HepG2 (cell line): Measurements from ENCODE around the gene STAB2. TPM values are rescaled to one million over a fixed set of nuclear protein-coding genes. Genes with fewer than 3 reads are reported as not detected.
A peak's percentile ranks its signal among the peaks of the same experiment; 100 is the strongest.

Source experiments
- ATAC-seq: fragments of 200-7000 bp; cut with Tn5 transposase; 3 replicates; pipeline ENCODE4 v1.9.1; 2020; ENCODE audit warnings: mild to moderate bottlenecking, moderate library complexity
- BruUV-seq: library from RNA; stranded (reverse); fragments of 400-500 nt; replicated peaks from 2 replicates; lab custom pipeline; 2021; lab: Mats Ljungman, UMichigan
- CTCF ChIA-PET: fragments of 300-600 bp; formaldehyde crosslinking; extraction: SDS; loops from one replicate; lab custom pipeline; 2021; ENCODE audit warnings: low total read pairs, inconsistent platforms, low intra/inter-chr PET ratio; lab: Yijun Ruan, JAX
- POLR2A ChIA-PET: fragments of 350-600 bp; sonication (Branson Sonifier 250); formaldehyde crosslinking; loops from one replicate; lab custom pipeline; 2020; ENCODE audit warnings: antibody characterized with exemption, inconsistent platforms; lab: Yijun Ruan, JAX
- DNase-seq: peaks from one replicate; pipeline ENCODE4 v3.0.0-alpha.2; 2015; ENCODE audit warnings: low spot score
- FAIRE-seq: peaks from 3 replicates; lab custom pipeline; 2011; peaks lifted over from hg19 to GRCh38; lab: Jason Lieb, UNC
- H2AFZ ChIP-seq: one replicate; pipeline ENCODE4 v1.6.1; 2011; ENCODE audit warnings: low read length, inconsistent platforms
- H3K27ac ChIP-seq: fragments of 300-600 bp; 3 replicates; pipeline ENCODE4 v1.8.0; 2011; ENCODE audit warnings: mixed run types, mild to moderate bottlenecking, mixed read lengths, low read length, inconsistent platforms; ENCODE audit not compliant: insufficient read depth; ENCODE audit errors: extremely low read length
- H3K27me3 ChIP-seq, 2 experiments: fragments of 200-600 bp in 1 of 2; 2 replicates in 1 of 2; 3 replicates in 1 of 2; pipeline versions ENCODE4 v1.6.0 to v1.8.0; 2011; ENCODE audit warnings: low read length in 2 of 2, mild to moderate bottlenecking in 2 of 2, moderate library complexity in 2 of 2, inconsistent platforms in 1 of 2; ENCODE audit not compliant: insufficient read depth in 2 of 2, control insufficient read depth in 1 of 2
- H3K36me3 ChIP-seq, 2 experiments: fragments of 200-600 bp in 1 of 2; replicated peaks in 1 of 2; 2 replicates in 1 of 2; 3 replicates in 1 of 2; pipeline versions ENCODE4 v1.5.1 to v1.8.0; 2011; ENCODE audit warnings: low read length in 2 of 2, inconsistent platforms in 1 of 2; ENCODE audit not compliant: insufficient read depth in 2 of 2, control insufficient read depth in 1 of 2
- H3K4me1 ChIP-seq: 2 replicates; pipeline ENCODE4 v1.5.1; 2012; ENCODE audit warnings: low read length, inconsistent platforms; ENCODE audit not compliant: insufficient read depth
- H3K4me2 ChIP-seq: 2 replicates; pipeline ENCODE4 v1.6.0; 2011; ENCODE audit warnings: low read depth, low read length, inconsistent platforms
- H3K4me3 ChIP-seq, 3 experiments: fragments of 200-600 bp in 1 of 3; sonication (generic), shearing (Covaris generic) in 1 of 3; replicated peaks in 1 of 3; 2 replicates each; pipeline ENCODE4 v1.5.1; 2011 to 2016; ENCODE audit warnings: low read length in 3 of 3, inconsistent platforms in 2 of 3, low read depth in 2 of 3, mild to moderate bottlenecking in 2 of 3, control low read depth in 1 of 3, mixed read lengths in 1 of 3; ENCODE audit not compliant: insufficient read depth in 1 of 3
- H3K79me2 ChIP-seq: one replicate; pipeline ENCODE4 v1.6.1; 2011; ENCODE audit warnings: low read length, inconsistent platforms; ENCODE audit not compliant: insufficient read depth
- H3K9ac ChIP-seq: 2 replicates; pipeline ENCODE4 v1.6.0; 2011; ENCODE audit warnings: mild to moderate bottlenecking, low read depth, low read length, inconsistent platforms; ENCODE audit not compliant: insufficient read depth
- H3K9me3 ChIP-seq: 2 replicates; pipeline ENCODE4 v1.5.1; 2012; ENCODE audit warnings: mild to moderate bottlenecking, low read length
- H4K20me1 ChIP-seq: 2 replicates; pipeline ENCODE4 v1.6.0; 2011; ENCODE audit warnings: inconsistent platforms, mild to moderate bottlenecking, low read length, moderate library complexity; ENCODE audit not compliant: insufficient read depth
- AGO1 ChIP-seq: fragments of 200-400 bp; formaldehyde crosslinking; IDR thresholded peaks from 2 replicates; pipeline ENCODE4 v1.6.1; 2017; ENCODE audit warnings: mild to moderate bottlenecking, low read depth, low read length, moderate library complexity; ENCODE audit not compliant: poor library complexity, severe bottlenecking
- HNRNPK ChIP-seq: fragments of 200-400 bp; formaldehyde crosslinking; IDR thresholded peaks from 2 replicates; pipeline ENCODE4 v1.6.1; 2018; ENCODE audit warnings: low read length, low read depth, moderate library complexity, mild to moderate bottlenecking; ENCODE audit not compliant: poor library complexity, severe bottlenecking
- KLF9 ChIP-seq: IDR thresholded peaks from 2 replicates; pipeline ENCODE4 v1.6.1; 2016; ENCODE audit warnings: low read depth
- LCORL ChIP-seq, 2 experiments: fragments of 450-650 bp in 1 of 2; sonication (generic) in 1 of 2; formaldehyde crosslinking in 1 of 2; IDR thresholded peaks; 2 replicates each; pipeline versions ENCODE4 v1.5.0 to v1.6.1; 2017 to 2020; ENCODE audit warnings: antibody characterized with exemption in 1 of 2, missing genetic modification reagents in 1 of 2
- PHF21A ChIP-seq: sonication (generic); formaldehyde crosslinking; IDR thresholded peaks from 2 replicates; pipeline ENCODE4 v1.5.0; 2020; ENCODE audit warnings: mild to moderate bottlenecking, missing genetic modification reagents
- ZNF24 ChIP-seq: fragments of 450-650 bp; IDR thresholded peaks from 2 replicates; pipeline ENCODE4 v1.6.1; 2017; ENCODE audit warnings: antibody characterized with exemption, mild to moderate bottlenecking
- ZNF501 ChIP-seq: sonication (generic); formaldehyde crosslinking; IDR thresholded peaks from 2 replicates; pipeline ENCODE4 v1.5.1; 2020; ENCODE audit warnings: mild to moderate bottlenecking, moderate library complexity, missing genetic modification reagents
- WGBS: methylation state at CpG from one replicate; pipeline ENCODE4 v1.1.6; 2017; ENCODE audit warnings: low lambda C conversion rate; 5-methylcytosine and 5-hydroxymethylcytosine counted together
- in situ Hi-C: cut with HindIII; loops from 2 replicates; pipeline ENCODE4 v1.10.0; 2017; ENCODE audit warnings: low pct_unique_long_range_greater_than_20kb; ENCODE audit not compliant: extremely low pct_ligation_motif_present
- intact Hi-C: fragments of 100-400 bp; cut with micrococcal nuclease; formaldehyde crosslinking; loops from one replicate; pipeline ENCODE4 v1.10.0; 2022; ENCODE audit not compliant: unreplicated experiment
- polyA plus RNA-seq, 8 experiments: library from polyadenylated mRNA; depleted of rRNA in 3 of 8; stranded (reverse) in 7 of 8; unstranded in 1 of 8; fragments of >200 nt; fragmentation: Illumina TruSeq in 4 of 8; extraction: Trizol in 4 of 8; gene quantifications; 2 replicates each; pipeline versions ENCODE4 v1.2.1 to v1.2.3, GENCODE V29; 2011 to 2016; ENCODE audit warnings: low read depth in 4 of 8, missing spikeins in 1 of 8, mixed read lengths in 1 of 8; ENCODE audit not compliant: insufficient read depth in 1 of 8
- total RNA-seq, 5 experiments: library from RNA; depleted of rRNA; stranded (reverse); fragments of >200 nt; fragmentation: Illumina TruSeq; extraction: Trizol; gene quantifications; 2 replicates each; pipeline ENCODE4 v1.2.3, GENCODE V29; 2016; ENCODE audit warnings: low read depth in 1 of 5

STAB2 gene
- total and polyA plus RNA-seq, 2 of the 13 experiments (the other 11 are each of a cell fraction or from before 2014, with no cell fraction given): not detected

- no peak for FAIRE-seq
- POLR2A ChIA-PET: no interaction called here
- intact Hi-C loops (no loop called here), in situ Hi-C loops (no loop called here)
- Histone ChIP-seq H3K4me3 (no peak overlapping the region), H3K4me2 (no peak overlapping the region), H3K27ac (no peak overlapping the region), H3K79me2 (no peaks in the 10 kb centered on the region), H3K4me1 (no peaks in the 10 kb centered on the region), H3K36me3 (peaks cover 2 to 14% of the 10 kb centered on the region in 2 experiments; a peak in 2 of 5 replicates), H3K9me3 (no peaks in the 10 kb centered on the region), H2AFZ (no peak overlapping the region), H3K9ac (no peak overlapping the region), H3K27me3 (no peaks in the 10 kb centered on the region), H4K20me1 (no peaks in the 10 kb centered on the region)
- CTCF ChIA-PET: no interaction called here
- no peak for ATAC-seq
- DNase-seq: no peak
- 94% methylated on average over 5 of the region's 6 CpGs for WGBS
- no TSS peak for BruUV-seq
- no peak for TF ChIP-seq AGO1
- TF ChIP-seq ZNF24: no peak
- no peak for TF ChIP-seq PHF21A (CRISPR knock-in tag)
- no peak for TF ChIP-seq LCORL (IDR thresholded peaks at IDR 0.05)
- TF ChIP-seq LCORL (CRISPR knock-in tag; IDR thresholded peaks at IDR 0.05): no peak
- TF ChIP-seq KLF9 (CRISPR knock-in tag): no peak
Observed at GRCh38 chr12:103766028-103766427, 179.0 kb downstream of the STAB2 start.

- Histone ChIP-seq H3K27me3 (no peaks in the 10 kb centered on the region), H3K36me3 (peaks cover 2 to 12% of the 10 kb centered on the region in 2 experiments; a peak in 2 of 5 replicates), H2AFZ (no peak overlapping the region), H4K20me1 (no peaks in the 10 kb centered on the region), H3K4me2 (no peak overlapping the region), H3K27ac (no peak overlapping the region), H3K4me1 (peaks cover 6% of the 10 kb centered on the region; the same call in 1 of the 2 replicates), H3K4me3 (no peak overlapping the region), H3K79me2 (no peaks in the 10 kb centered on the region), H3K9me3 (no peaks in the 10 kb centered on the region), H3K9ac (no peak overlapping the region)
- intact Hi-C loops: no loop called here
- in situ Hi-C loops: no loop called here
- ChIA-PET POLR2A (no interaction called here), CTCF (no interaction called here)
- TF ChIP-seq ZNF501 (CRISPR knock-in tag): no peak
- TF ChIP-seq HNRNPK: peak; percentile 69
- no peak for FAIRE-seq
- DNase-seq: no peak
- no TSS peak for BruUV-seq
- ATAC-seq: peak; percentile 32; the same call in 2 of the 3 replicates
- 91% methylated on average over 8 of the region's 8 CpGs for WGBS
Observed at GRCh38 chr12:103768467-103769123, 181.5 kb downstream of the STAB2 start.
